Measurements from ENCODE around the gene PADI2. TPM values are rescaled to one million over a fixed set of nuclear protein-coding genes. Genes with fewer than 3 reads are reported as not detected.

Gene PADI2
- total RNA-seq, 1 experiment from 2014 or later: 3.0 TPM

GRCh38 chr1:17081439-17081838 is 37.8 kb downstream of the PADI2 start:
- H2BK12ac ChIP-seq (ENCODE audit: insufficient read length, low read depth, low read length): no peak overlapping the region

More at GRCh38 chr1:17081439-17081838, 37.8 kb downstream of the PADI2 start:
- Histone ChIP-seq H3K79me1 (ENCODE audit: insufficient read depth, low read depth, low read length, poor library complexity, severe bottlenecking) (no peaks in the 10 kb centered on the region), H4K91ac (ENCODE audit: insufficient read length, low read depth, low read length) (no peak overlapping the region), H3K14ac (ENCODE audit: insufficient read depth, low read length) (no peak overlapping the region), H3K56ac (ENCODE audit: insufficient read length, low read depth, low read length) (no peak overlapping the region), H4K8ac (replicated peaks; ENCODE audit: insufficient read length, low read depth, low read length) (no peak overlapping the region), H2BK20ac (ENCODE audit: low read depth, low read length, poor library complexity, severe bottlenecking) (no peak overlapping the region), H3K27ac (ENCODE audit: insufficient read length, low read depth, low read length) (no peak overlapping the region), H3K4ac (ENCODE audit: low read depth, low read length) (no peak overlapping the region), H2AFZ (ENCODE audit: low read length) (no peak overlapping the region), H3K23me2 (ENCODE audit: insufficient read length, low read depth, low read length, poor library complexity, severe bottlenecking) (no peaks in the 10 kb centered on the region), H2BK5ac (ENCODE audit: insufficient read length, low read length) (no peak overlapping the region), H3K79me2 (ENCODE audit: insufficient read depth, low read length) (no peaks in the 10 kb centered on the region), H3K9ac (ENCODE audit: extremely low read depth, insufficient read length, low read length) (no peak overlapping the region), H3T11ph (ENCODE audit: low read length) (no peak overlapping the region), H3K4me1 (ENCODE audit: insufficient read depth, low read length) (no peaks in the 10 kb centered on the region), H3K23ac (ENCODE audit: insufficient read length, low read depth, low read length) (no peak overlapping the region), H3K18ac (ENCODE audit: insufficient read length, low read depth, low read length) (no peak overlapping the region), H4K20me1 (ENCODE audit: control insufficient read depth, insufficient read depth, insufficient read length) (no peaks in the 10 kb centered on the region), H2AK5ac (ENCODE audit: insufficient read length, low read length) (no peak overlapping the region), H3K4me2 (ENCODE audit: insufficient read depth, insufficient read length, low read length) (no peak overlapping the region), H3K9me3 (ENCODE audit: control insufficient read depth, low read depth, low read length) (no peaks in the 10 kb centered on the region), H3K27me3 (ENCODE audit: insufficient read depth, low read length) (no peaks in the 10 kb centered on the region), H2BK15ac (ENCODE audit: low read depth, low read length) (no peak overlapping the region), H2BK120ac (ENCODE audit: low read depth, low read length, poor library complexity, severe bottlenecking) (no peak overlapping the region), H4K5ac (ENCODE audit: insufficient read length, low read depth, low read length) (no peak overlapping the region)
- H3K27me3 Mint-ChIP-seq (ENCODE audit: low read depth): peaks cover 2% of the 10 kb centered on the region; the same call in 1 of the 2 replicates
- H3K4me3 Mint-ChIP-seq: no peak overlapping the region
- DNase-seq: no peak
- WGBS (ENCODE audit: extremely low coverage, insufficient read length, low lambda C conversion rate): no CpG with 5 or more reads among the region's 2 CpGs
- H3K9me3 Mint-ChIP-seq: no peaks in the 10 kb centered on the region
- peaks cover 0 to 2% of the 10 kb centered on the region in 2 experiments; a peak in 1 of 4 replicates for H3K4me1 Mint-ChIP-seq
- no peak overlapping the region for H3K27ac Mint-ChIP-seq
- no peak for TF ChIP-seq CTCF (conservative IDR thresholded peaks at IDR 0.05)
- no peaks in the 10 kb centered on the region for H3K36me3 Mint-ChIP-seq (ENCODE audit: insufficient read depth in 1 of 3, low read depth in 3 of 3)
